Measurements from ENCODE around the gene IPO4. TPM values are rescaled to one million over a fixed set of nuclear protein-coding genes. Genes with fewer than 3 reads are reported as not detected.

Gene IPO4
- total and polyA plus RNA-seq, 2 of the 13 experiments (the other 11 are each of a cell fraction or from before 2014, with no cell fraction given): 39.0 to 179 TPM

DNA sequence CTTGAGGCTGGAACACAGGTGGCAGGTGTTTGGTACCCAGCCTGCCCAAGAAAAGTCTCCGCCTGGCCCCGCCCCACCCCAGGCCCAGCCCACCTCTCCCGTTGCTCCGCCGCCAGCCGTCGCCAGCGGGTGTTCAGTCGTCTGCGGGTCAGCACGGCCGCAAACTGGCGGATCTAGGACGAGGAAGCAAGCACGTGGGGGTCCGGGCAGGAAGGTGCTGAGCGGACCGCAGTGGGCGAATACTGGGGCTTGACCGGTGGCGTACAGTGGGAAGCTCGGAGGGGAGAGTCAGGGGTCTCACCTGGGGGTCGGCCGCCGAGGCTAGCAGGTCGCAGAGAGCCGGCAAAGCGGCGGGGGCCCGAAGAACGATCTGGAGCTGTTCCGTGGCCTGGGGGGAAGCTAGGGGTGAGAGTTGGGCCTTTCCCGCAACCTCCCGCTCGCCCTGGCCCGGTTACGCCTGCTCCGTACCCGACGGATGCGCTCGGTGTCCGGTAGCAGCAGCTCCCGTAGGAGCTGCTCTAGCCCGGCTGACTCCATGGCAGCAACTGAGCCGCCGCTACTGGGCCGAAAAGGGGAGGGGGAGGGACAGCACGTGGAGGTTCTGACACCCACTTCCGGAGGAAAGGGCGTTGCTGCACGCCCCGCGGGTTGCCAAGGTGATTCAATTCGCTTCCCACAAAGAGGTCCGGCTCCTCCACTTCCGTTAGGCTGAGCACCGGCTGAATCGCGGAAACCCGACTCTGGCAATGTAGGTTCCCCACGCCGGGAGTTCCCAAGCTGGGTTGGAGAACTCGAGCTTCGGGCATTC is at the start of gene IPO4 (continued):
- TF ChIP-seq ATAD3A (CRISPR knock-in tag; IDR thresholded peaks at IDR 0.05): peak; percentile 91; the same call in 1 of the 2 replicates
- TF ChIP-seq ATRX (CRISPR knock-in tag; IDR thresholded peaks at IDR 0.05; ENCODE audit: borderline replicate concordance): no peak
- TF ChIP-seq ZNF460 (CRISPR knock-in tag; IDR thresholded peaks at IDR 0.05; ENCODE audit: borderline replicate concordance): no peak
- TF ChIP-seq ZNF674 (CRISPR knock-in tag; IDR thresholded peaks at IDR 0.05; ENCODE audit: low read depth): peak; percentile 99
- peak; percentile 100 for TF ChIP-seq KLF12 (CRISPR knock-in tag; IDR thresholded peaks at IDR 0.05; ENCODE audit: borderline replicate concordance)
- 0 out of 2 replicates have a peak, but pooled peaks have one; percentile 85 for TF ChIP-seq TBP (CRISPR knock-in tag; IDR thresholded peaks at IDR 0.05)
- peak; percentile 90 for TF ChIP-seq ZBTB3 (CRISPR knock-in tag; IDR thresholded peaks at IDR 0.05; ENCODE audit: borderline replicate concordance, low read depth)
- peak; percentile 87; the same call in 1 of the 2 replicates for TF ChIP-seq ZNF468 (CRISPR knock-in tag; IDR thresholded peaks at IDR 0.05)
- TF ChIP-seq ZFX (CRISPR knock-in tag; IDR thresholded peaks at IDR 0.05; ENCODE audit: low read depth): peak; percentile 97
- peak; percentile 98; the same call in 1 of the 2 replicates for TF ChIP-seq KLF15 (CRISPR knock-in tag; IDR thresholded peaks at IDR 0.05; ENCODE audit: borderline replicate concordance)
- TF ChIP-seq ZNF552 (CRISPR knock-in tag; IDR thresholded peaks at IDR 0.05; ENCODE audit: borderline replicate concordance): peak; percentile 85
- TF ChIP-seq ETV5 (CRISPR knock-in tag; IDR thresholded peaks at IDR 0.05; ENCODE audit: borderline replicate concordance): peak; percentile 100
- TF ChIP-seq DDIT3 (CRISPR knock-in tag; IDR thresholded peaks at IDR 0.05): peak; percentile 29; the same call in 1 of the 2 replicates
- peak; percentile 99; the same call in 1 of the 2 replicates for TF ChIP-seq SAFB2 (CRISPR knock-in tag; IDR thresholded peaks at IDR 0.05; ENCODE audit: borderline replicate concordance, low read depth)
- TF ChIP-seq HDAC1 (CRISPR knock-in tag; IDR thresholded peaks at IDR 0.05): no peak
- TF ChIP-seq KLF16 (CRISPR knock-in tag; IDR thresholded peaks at IDR 0.05): peak; percentile 97 to 100
- no peak for TF ChIP-seq SOX6 (IDR thresholded peaks at IDR 0.05)
- peak; percentile 92 for TF ChIP-seq SOX6 (CRISPR knock-in tag; IDR thresholded peaks at IDR 0.05)
- TF ChIP-seq ZMYM3 (CRISPR knock-in tag; IDR thresholded peaks at IDR 0.05): peak; percentile 76; the same call in 1 of the 2 replicates
- peak; percentile 95 for TF ChIP-seq ZMAT3 (CRISPR knock-in tag; conservative IDR thresholded peaks at IDR 0.05)
- peak; percentile 95 to 97; a peak in 3 of 4 replicates for TF ChIP-seq HMGXB4 (CRISPR knock-in tag; IDR thresholded peaks at IDR 0.05; ENCODE audit: borderline replicate concordance in 1 of 2, low read depth in 1 of 2)
- TF ChIP-seq, protein P1, sequence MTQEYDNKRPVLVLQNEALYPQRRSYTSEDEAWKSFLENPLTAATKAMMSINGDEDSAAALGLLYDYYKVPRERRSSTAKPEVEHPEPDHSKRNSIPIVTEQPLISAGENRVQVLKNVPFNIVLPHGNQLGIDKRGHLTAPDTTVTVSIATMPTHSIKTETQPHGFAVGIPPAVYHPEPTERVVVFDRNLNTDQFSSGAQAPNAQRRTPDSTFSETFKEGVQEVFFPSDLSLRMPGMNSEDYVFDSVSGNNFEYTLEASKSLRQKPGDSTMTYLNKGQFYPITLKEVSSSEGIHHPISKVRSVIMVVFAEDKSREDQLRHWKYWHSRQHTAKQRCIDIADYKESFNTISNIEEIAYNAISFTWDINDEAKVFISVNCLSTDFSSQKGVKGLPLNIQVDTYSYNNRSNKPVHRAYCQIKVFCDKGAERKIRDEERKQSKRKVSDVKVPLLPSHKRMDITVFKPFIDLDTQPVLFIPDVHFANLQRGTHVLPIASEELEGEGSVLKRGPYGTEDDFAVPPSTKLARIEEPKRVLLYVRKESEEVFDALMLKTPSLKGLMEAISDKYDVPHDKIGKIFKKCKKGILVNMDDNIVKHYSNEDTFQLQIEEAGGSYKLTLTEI (CRISPR knock-in tag; conservative IDR thresholded peaks at IDR 0.05): no peak
- peak; percentile 86 for TF ChIP-seq ZNF441 (CRISPR knock-in tag; IDR thresholded peaks at IDR 0.05; ENCODE audit: borderline replicate concordance)
- peak; percentile 96 for TF ChIP-seq ZFYVE20 (CRISPR knock-in tag; IDR thresholded peaks at IDR 0.05; ENCODE audit: borderline replicate concordance, low read depth)

Measured in HepG2 (cell line).